Chondrocyte (in vitro differentiated cells): ENCODE data around the gene PABPN1L. TPM values are rescaled to one million over a fixed set of nuclear protein-coding genes. Genes with fewer than 3 reads are reported as not detected.

Source experiments
- DNase-seq: peaks from one replicate; pipeline ENCODE4 v3.0.0; 2021; ENCODE audit warnings: mixed read lengths, low spot score
- H3K27ac Mint-ChIP-seq: one replicate; pipeline ENCODE4 v1.8.0; 2021; ENCODE audit warnings: mild to moderate bottlenecking, moderate library complexity, mixed read lengths; ENCODE audit not compliant: unreplicated experiment
- H3K27me3 Mint-ChIP-seq: 2 replicates; pipeline ENCODE4 v1.8.0; 2021; ENCODE audit warnings: low read depth, mixed read lengths
- H3K36me3 Mint-ChIP-seq: 2 replicates; pipeline ENCODE4 v1.8.0; 2021; ENCODE audit warnings: low read depth, mixed read lengths
- H3K4me1 Mint-ChIP-seq: 2 replicates; pipeline ENCODE4 v1.8.0; 2021; ENCODE audit warnings: low read depth, mild to moderate bottlenecking, mixed read lengths
- H3K4me3 Mint-ChIP-seq: one replicate; pipeline ENCODE4 v1.8.0; 2021; ENCODE audit warnings: mild to moderate bottlenecking, moderate library complexity, mixed read lengths; ENCODE audit not compliant: unreplicated experiment
- H3K9me3 Mint-ChIP-seq: 2 replicates; pipeline ENCODE4 v1.8.0; 2021; ENCODE audit warnings: low read depth, mixed read lengths
- long read RNA-seq: library from polyadenylated mRNA; stranded (forward); transcript quantifications from one replicate; pipeline ENCODE4 v2.0.0, GENCODE V29; 2021
- total RNA-seq: library from RNA; stranded (reverse); gene quantifications from 3 replicates; pipeline ENCODE4 v1.2.1, GENCODE V29; 2021
- TF ChIP-seq, protein P1 (sequence below): fragments of 200-600 bp; sonication (generic); IDR thresholded peaks from 2 replicates; pipeline ENCODE4 v1.5.0; 2021; ENCODE audit warnings: antibody characterized with exemption, mild to moderate bottlenecking, moderate library complexity

PABPN1L gene, protein sequence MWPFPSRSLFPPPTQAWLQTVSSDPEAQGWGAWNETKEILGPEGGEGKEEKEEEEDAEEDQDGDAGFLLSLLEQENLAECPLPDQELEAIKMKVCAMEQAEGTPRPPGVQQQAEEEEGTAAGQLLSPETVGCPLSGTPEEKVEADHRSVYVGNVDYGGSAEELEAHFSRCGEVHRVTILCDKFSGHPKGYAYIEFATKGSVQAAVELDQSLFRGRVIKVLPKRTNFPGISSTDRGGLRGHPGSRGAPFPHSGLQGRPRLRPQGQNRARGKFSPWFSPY
- not detected in 3 replicates for total RNA-seq
- long read RNA-seq = 0 reads

DNA sequence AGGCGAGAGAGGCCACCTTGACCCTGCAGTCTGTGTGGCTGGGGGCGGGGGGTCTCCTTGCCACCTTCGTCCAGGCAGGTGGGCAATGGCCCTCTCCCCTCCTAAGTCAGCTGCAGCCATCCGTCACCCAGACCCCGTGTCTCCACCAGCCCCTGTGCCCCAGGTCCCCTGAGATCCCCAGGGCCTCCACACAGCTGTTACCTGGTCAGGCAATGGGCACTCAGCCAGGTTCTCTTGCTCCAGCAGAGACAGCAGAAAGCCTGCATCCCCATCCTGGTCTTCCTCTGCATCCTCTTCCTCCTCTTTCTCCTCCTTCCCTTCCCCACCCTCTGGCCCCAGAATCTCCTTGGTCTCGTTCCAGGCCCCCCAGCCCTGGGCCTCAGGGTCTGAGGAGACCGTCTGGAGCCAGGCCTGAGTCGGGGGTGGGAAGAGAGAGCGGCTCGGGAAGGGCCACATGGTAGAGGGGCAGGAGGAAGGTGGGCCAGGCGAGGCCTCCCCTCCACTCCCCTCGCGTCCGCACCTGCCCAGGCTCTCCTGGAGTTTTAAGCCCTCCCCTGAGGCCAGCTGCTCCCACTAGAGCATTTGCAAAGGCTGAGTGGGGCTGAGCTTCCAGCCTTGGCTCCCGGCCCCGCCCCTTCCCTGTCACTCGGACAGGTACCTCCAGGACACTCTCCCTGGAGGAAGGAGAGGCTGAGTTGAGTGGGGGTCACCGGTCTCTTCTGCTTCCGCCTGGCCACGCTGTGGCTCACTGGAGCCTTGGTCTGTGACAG lies at the start of gene PABPN1L:
Gene PABPN1L (minus strand): TSS at position 510 of the 770 bp plus-strand sequence. CDS start 54 bp downstream, at position 456.
- no peaks in the 10 kb centered on the region for H3K36me3 Mint-ChIP-seq
- H3K4me1 Mint-ChIP-seq = no peaks in the 10 kb centered on the region
- no peak within 1 kb of the TSS for H3K27ac Mint-ChIP-seq
- H3K9me3 Mint-ChIP-seq = no peaks in the 10 kb centered on the region
- no peak within 1 kb of the TSS for H3K4me3 Mint-ChIP-seq
- peaks cover 16% of the 10 kb centered on the region for H3K27me3 Mint-ChIP-seq
- DNase-seq = no peak
- TF ChIP-seq, protein P1, sequence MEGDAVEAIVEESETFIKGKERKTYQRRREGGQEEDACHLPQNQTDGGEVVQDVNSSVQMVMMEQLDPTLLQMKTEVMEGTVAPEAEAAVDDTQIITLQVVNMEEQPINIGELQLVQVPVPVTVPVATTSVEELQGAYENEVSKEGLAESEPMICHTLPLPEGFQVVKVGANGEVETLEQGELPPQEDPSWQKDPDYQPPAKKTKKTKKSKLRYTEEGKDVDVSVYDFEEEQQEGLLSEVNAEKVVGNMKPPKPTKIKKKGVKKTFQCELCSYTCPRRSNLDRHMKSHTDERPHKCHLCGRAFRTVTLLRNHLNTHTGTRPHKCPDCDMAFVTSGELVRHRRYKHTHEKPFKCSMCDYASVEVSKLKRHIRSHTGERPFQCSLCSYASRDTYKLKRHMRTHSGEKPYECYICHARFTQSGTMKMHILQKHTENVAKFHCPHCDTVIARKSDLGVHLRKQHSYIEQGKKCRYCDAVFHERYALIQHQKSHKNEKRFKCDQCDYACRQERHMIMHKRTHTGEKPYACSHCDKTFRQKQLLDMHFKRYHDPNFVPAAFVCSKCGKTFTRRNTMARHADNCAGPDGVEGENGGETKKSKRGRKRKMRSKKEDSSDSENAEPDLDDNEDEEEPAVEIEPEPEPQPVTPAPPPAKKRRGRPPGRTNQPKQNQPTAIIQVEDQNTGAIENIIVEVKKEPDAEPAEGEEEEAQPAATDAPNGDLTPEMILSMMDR = no peak

DNA sequence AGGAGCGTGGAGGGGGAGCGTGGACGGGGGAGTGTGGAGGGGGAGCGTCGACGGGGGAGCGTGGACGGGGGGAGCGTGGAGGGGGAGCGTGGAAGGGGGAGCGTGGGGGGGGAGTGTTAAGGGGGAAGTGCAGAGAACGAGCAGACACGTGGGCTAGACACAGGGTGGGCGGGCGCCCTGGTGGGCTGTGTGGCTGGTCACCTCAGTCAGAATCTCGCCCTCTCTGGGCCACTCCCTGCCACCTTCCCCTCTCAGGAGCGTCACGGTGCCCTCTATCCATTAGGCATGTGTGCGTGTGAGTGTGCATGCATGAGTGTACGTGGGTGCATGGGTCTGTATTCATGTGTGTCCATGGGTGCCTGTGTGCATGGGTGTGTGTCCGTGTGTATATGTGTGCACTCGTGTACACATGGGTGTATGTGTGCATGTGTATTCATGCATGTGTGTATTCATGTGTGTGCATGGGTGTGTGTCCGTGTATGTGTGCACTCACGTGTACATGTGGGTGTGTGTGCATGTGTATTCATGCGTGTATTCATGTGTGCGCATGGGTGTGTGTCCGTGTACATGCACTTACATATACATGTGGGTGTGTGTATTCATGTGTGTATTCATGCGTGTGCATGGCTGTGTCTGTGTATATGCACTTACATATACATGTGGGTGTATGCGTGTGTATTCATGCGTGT lies 49.3 kb upstream of the PABPN1L start:
- no peaks in the 10 kb centered on the region for H3K9me3 Mint-ChIP-seq
- DNase-seq = no peak
- H3K27me3 Mint-ChIP-seq = peaks cover 6% of the 10 kb centered on the region
- H3K4me1 Mint-ChIP-seq = peaks cover 23% of the 10 kb centered on the region
- no peaks in the 10 kb centered on the region for H3K36me3 Mint-ChIP-seq
- TF ChIP-seq, protein P1 = no peak
- H3K27ac Mint-ChIP-seq = no peak overlapping the region
- H3K4me3 Mint-ChIP-seq = no peak overlapping the region

DNA sequence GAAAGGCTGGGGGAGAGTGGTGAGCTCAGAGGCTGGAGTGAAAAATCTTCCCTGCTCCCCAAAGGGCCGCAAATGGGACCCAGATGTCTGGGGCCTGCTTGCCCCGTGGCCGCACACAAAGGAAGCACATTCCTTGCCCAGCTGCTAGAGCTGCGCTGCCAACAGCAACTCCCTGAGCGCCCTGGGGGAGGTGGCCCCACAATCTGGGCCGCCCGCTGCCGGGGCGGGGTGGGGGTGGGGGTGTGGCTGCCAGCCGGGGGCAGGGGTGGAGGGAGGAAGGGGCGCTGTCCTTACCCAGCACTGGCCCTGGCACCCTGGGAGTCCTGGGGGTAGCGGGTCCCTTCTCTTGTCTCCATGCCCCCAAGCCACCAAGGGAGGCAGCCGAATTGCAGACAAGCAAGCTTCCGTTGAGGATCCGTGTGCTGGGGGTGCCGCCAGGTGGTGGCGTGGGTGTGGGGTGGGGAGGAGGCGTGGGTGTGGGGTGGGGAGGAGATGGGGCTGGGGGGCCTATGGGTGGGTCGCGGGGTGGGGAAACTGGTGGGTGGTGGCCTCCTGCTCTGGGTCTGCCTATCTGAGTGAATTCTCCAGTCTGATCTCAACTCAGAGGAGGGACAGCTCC lies 48.4 kb upstream of the PABPN1L start:
- no peak overlapping the region for H3K4me3 Mint-ChIP-seq
- H3K27ac Mint-ChIP-seq = no peak overlapping the region
- no peaks in the 10 kb centered on the region for H3K9me3 Mint-ChIP-seq
- DNase-seq = no peak
- TF ChIP-seq, protein P1 = no peak
- peaks cover 26% of the 10 kb centered on the region for H3K4me1 Mint-ChIP-seq
- peaks cover 6% of the 10 kb centered on the region for H3K27me3 Mint-ChIP-seq
- H3K36me3 Mint-ChIP-seq = no peaks in the 10 kb centered on the region

DNA sequence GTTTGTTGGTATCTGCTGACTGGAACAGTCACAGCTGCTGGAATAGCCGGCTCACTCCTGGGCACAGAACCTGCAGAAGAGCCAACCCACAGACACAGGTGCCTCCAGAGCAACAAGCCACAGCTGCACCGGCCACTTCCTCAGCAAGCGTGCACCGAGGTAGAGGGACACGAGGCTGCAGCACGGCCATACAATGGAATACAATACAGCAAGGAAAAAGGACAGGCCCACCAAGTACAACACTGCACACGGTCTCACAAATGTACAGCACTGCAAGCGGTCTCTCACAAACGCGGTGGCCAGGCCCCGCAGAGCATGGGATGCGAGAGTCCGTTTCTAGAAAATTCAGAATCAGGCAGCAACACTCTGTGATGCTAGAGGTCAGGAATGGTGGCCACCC lies 47.4 kb upstream of the PABPN1L start:
- no peak overlapping the region for H3K4me3 Mint-ChIP-seq
- DNase-seq = no peak
- no peak overlapping the region for H3K27ac Mint-ChIP-seq
- H3K9me3 Mint-ChIP-seq = no peaks in the 10 kb centered on the region
- peaks cover 26% of the 10 kb centered on the region for H3K4me1 Mint-ChIP-seq
- H3K36me3 Mint-ChIP-seq = no peaks in the 10 kb centered on the region
- TF ChIP-seq, protein P1 = no peak
- H3K27me3 Mint-ChIP-seq = peaks cover 6% of the 10 kb centered on the region
